ENCODE data around the gene TSC1. TPM values are rescaled to one million over a fixed set of nuclear protein-coding genes. Genes with fewer than 3 reads are reported as not detected.

TSC1 gene
- total RNA-seq, 1 donor: 68.4 TPM

DNA sequence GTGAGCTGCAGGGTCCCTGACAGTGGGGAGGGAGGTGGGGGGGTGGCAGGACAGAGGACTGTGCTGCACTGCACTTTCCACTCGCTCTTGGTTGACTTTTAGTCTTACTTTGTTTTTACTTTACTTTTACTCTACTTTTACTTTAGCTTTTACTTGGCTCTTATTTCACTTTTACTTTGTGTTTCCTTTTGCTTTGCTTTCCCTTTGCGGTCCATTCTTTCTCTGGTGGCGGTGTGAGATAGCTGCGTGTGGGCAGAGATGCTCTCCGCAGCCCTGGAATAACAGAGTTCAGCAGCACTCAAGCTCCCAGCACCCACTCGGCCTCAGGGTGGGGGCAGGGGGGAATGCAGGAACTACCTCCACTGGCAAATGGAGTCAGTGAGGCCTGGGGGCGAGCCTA is 71.0 kb downstream of the TSC1 start:
- Histone ChIP-seq H3K4me2 (ENCODE audit: insufficient read depth, low read length) (no peak overlapping the region), H4K20me1 (ENCODE audit: insufficient read depth, low read length) (no peaks in the 10 kb centered on the region), H2AFZ (ENCODE audit: low read length) (peak overlapping the region; percentile 41), H3K4me3 (ENCODE audit: insufficient read depth, low read length) (no peak overlapping the region), H3K27ac (ENCODE audit: low read depth, low read length) (no peak overlapping the region), H3K27me3 (ENCODE audit: insufficient read depth, low read length) (peaks cover 4% of the 10 kb centered on the region), H3K79me2 (ENCODE audit: insufficient read depth, low read length) (no peaks in the 10 kb centered on the region), H3K9me3 (ENCODE audit: low read depth, low read length) (no peaks in the 10 kb centered on the region), H3K4me1 (ENCODE audit: insufficient read depth, low read length) (peaks cover 6% of the 10 kb centered on the region), H3K36me3 (ENCODE audit: insufficient read depth, low read length) (no peaks in the 10 kb centered on the region)
- peak; percentile 66 for DNase-seq (ENCODE audit: insufficient read length, low spot score, missing footprints)
- TF ChIP-seq CTCF (IDR thresholded peaks at IDR 0.05; ENCODE audit: extremely low read depth, low read depth, low read length): no peak

DNA sequence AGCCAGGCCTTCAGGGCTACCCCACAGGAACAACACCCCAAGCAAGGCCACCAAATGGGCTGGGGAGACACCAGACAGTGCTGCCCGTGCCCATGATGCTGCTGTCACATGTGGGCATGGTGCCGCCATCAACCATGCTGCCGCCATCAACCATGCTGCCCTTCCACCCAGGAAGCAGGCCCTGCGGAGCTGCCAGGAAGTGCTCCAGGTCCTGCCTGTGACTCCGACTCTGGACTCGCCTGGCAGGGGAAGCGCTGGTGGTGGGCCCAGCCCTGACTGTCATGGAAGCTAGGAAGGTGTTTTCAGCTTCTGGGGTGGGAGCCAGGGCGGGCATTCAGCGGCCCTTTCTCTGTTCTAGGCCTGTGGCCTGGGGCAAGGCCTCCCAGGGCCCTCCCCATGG is 75.2 kb downstream of the TSC1 start:
- Histone ChIP-seq H4K20me1 (ENCODE audit: insufficient read depth, low read length) (no peaks in the 10 kb centered on the region), H3K4me2 (ENCODE audit: insufficient read depth, low read length) (no peak overlapping the region), H3K4me3 (ENCODE audit: insufficient read depth, low read length) (no peak overlapping the region), H3K4me1 (ENCODE audit: insufficient read depth, low read length) (no peaks in the 10 kb centered on the region), H3K9me3 (ENCODE audit: low read depth, low read length) (no peaks in the 10 kb centered on the region), H3K79me2 (ENCODE audit: insufficient read depth, low read length) (no peaks in the 10 kb centered on the region), H3K36me3 (ENCODE audit: insufficient read depth, low read length) (no peaks in the 10 kb centered on the region), H3K27ac (ENCODE audit: low read depth, low read length) (no peak overlapping the region), H2AFZ (ENCODE audit: low read length) (no peak overlapping the region), H3K27me3 (ENCODE audit: insufficient read depth, low read length) (peaks cover 4% of the 10 kb centered on the region)
- TF ChIP-seq CTCF (IDR thresholded peaks at IDR 0.05; ENCODE audit: extremely low read depth, low read depth, low read length): no peak
- DNase-seq (ENCODE audit: insufficient read length, low spot score, missing footprints): no peak

DNA sequence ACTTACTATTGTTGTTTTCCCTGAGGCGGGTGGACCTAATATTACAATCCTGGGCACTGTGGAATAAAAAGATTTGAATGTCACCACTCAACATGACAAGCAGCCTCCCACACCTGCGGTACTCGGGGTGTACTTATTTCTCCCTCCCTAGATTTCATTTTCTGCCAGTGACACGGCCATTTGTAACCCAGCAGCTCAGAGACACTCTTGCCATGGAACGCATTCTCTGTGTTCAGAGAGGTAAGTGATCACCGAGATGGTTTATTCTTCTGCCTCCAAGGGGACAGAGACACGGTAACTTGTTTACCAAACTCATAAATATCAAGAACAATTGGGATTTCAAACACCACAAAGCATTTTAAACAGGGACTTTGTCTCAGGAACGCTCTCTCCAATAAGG is 77.5 kb downstream of the TSC1 start:
- DNase-seq (ENCODE audit: insufficient read length, low spot score, missing footprints): no peak
- H4K20me1 ChIP-seq (ENCODE audit: insufficient read depth, low read length): no peaks in the 10 kb centered on the region
- no peaks in the 10 kb centered on the region for H3K4me1 ChIP-seq (ENCODE audit: insufficient read depth, low read length)
- no peaks in the 10 kb centered on the region for H3K79me2 ChIP-seq (ENCODE audit: insufficient read depth, low read length)
- H3K27me3 ChIP-seq (ENCODE audit: insufficient read depth, low read length): peaks cover 3% of the 10 kb centered on the region
- no peaks in the 10 kb centered on the region for H3K36me3 ChIP-seq (ENCODE audit: insufficient read depth, low read length)
- no peak overlapping the region for H3K4me2 ChIP-seq (ENCODE audit: insufficient read depth, low read length)
- H3K27ac ChIP-seq (ENCODE audit: low read depth, low read length): no peak overlapping the region
- H2AFZ ChIP-seq (ENCODE audit: low read length): no peak overlapping the region
- H3K9me3 ChIP-seq (ENCODE audit: low read depth, low read length): no peaks in the 10 kb centered on the region
- no peak overlapping the region for H3K4me3 ChIP-seq (ENCODE audit: insufficient read depth, low read length)
- no peak for TF ChIP-seq CTCF (IDR thresholded peaks at IDR 0.05; ENCODE audit: extremely low read depth, low read depth, low read length)

GRCh38 chr9:132864691-132865090 is 79.7 kb downstream of the TSC1 start:
- H3K4me1 ChIP-seq (ENCODE audit: insufficient read depth, low read length): no peaks in the 10 kb centered on the region
- DNase-seq (ENCODE audit: insufficient read length, low spot score, missing footprints): no peak
- no peak overlapping the region for H3K4me2 ChIP-seq (ENCODE audit: insufficient read depth, low read length)
- H3K4me3 ChIP-seq (ENCODE audit: insufficient read depth, low read length): no peak overlapping the region
- no peaks in the 10 kb centered on the region for H3K27me3 ChIP-seq (ENCODE audit: insufficient read depth, low read length)
- H3K36me3 ChIP-seq (ENCODE audit: insufficient read depth, low read length): no peaks in the 10 kb centered on the region
- no peaks in the 10 kb centered on the region for H3K79me2 ChIP-seq (ENCODE audit: insufficient read depth, low read length)
- H3K9me3 ChIP-seq (ENCODE audit: low read depth, low read length): no peaks in the 10 kb centered on the region
- no peak for TF ChIP-seq CTCF (IDR thresholded peaks at IDR 0.05; ENCODE audit: extremely low read depth, low read depth, low read length)
- no peak overlapping the region for H3K27ac ChIP-seq (ENCODE audit: low read depth, low read length)
- H4K20me1 ChIP-seq (ENCODE audit: insufficient read depth, low read length): no peaks in the 10 kb centered on the region
- H2AFZ ChIP-seq (ENCODE audit: low read length): no peak overlapping the region

Data from osteoblast (primary cell).